IMR-90 (cell line): ENCODE data around the gene ETHE1. TPM values are rescaled to one million over a fixed set of nuclear protein-coding genes. Genes with fewer than 3 reads are reported as not detected.

Experiments
- ATAC-seq: fragments of 200-7000 bp; cut with Tn5 transposase; 2 replicates; pipeline ENCODE4 v1.9.1; 2020; ENCODE audit warnings: low read depth, mild to moderate bottlenecking, moderate library complexity
- BruUV-seq: library from RNA; stranded (reverse); fragments of 400-500 nt; replicated peaks from 2 replicates; lab custom pipeline; 2021; lab: Mats Ljungman, UMichigan
- CTCF ChIA-PET: fragments of 300-600 bp; formaldehyde crosslinking; extraction: SDS; loops from one replicate; lab custom pipeline; 2021; ENCODE audit warnings: antibody characterized with exemption; lab: Yijun Ruan, JAX
- POLR2A ChIA-PET: fragments of 300-600 bp; sonication (Branson Sonifier 250); formaldehyde crosslinking; loops from one replicate; lab custom pipeline; 2022; ENCODE audit warnings: antibody characterized with exemption; ENCODE audit not compliant: unreplicated experiment; lab: Charles Lee
- DNase-seq: peaks from one replicate; pipeline ENCODE4 v3.0.0; 2013
- H2AFZ ChIP-seq: replicated peaks from 2 replicates; pipeline ENCODE3; 2013; ENCODE audit warnings: low read length, mild to moderate bottlenecking; ENCODE audit not compliant: poor library complexity
- H2AK5ac ChIP-seq: 2 replicates; pipeline ENCODE4 v1.6.1; 2013; ENCODE audit warnings: low read depth, low read length, inconsistent platforms
- H2AK9ac ChIP-seq: replicated peaks from 2 replicates; pipeline ENCODE3; 2013; ENCODE audit warnings: mild to moderate bottlenecking, low read depth, low read length, moderate library complexity; ENCODE audit not compliant: poor library complexity
- H2BK120ac ChIP-seq: 2 replicates; pipeline ENCODE4 v1.6.1; 2013; ENCODE audit warnings: low read depth, low read length, inconsistent platforms
- H2BK15ac ChIP-seq: 3 replicates; pipeline ENCODE4 v1.6.1; 2013; ENCODE audit warnings: low read depth, low read length, inconsistent platforms
- H2BK20ac ChIP-seq: 2 replicates; pipeline ENCODE4 v1.6.1; 2013; ENCODE audit warnings: low read depth, mild to moderate bottlenecking, inconsistent platforms, low read length, moderate library complexity
- H2BK5ac ChIP-seq: 2 replicates; pipeline ENCODE4 v1.6.1; 2013; ENCODE audit warnings: mild to moderate bottlenecking, low read depth, low read length, inconsistent platforms; ENCODE audit not compliant: poor library complexity, severe bottlenecking
- H3K14ac ChIP-seq: replicated peaks from 2 replicates; pipeline ENCODE4 v1.6.1; 2013; ENCODE audit warnings: low read depth, low read length, inconsistent platforms
- H3K18ac ChIP-seq: 2 replicates; pipeline ENCODE4 v1.6.1; 2013; ENCODE audit warnings: low read depth, low read length, control low read depth
- H3K23ac ChIP-seq: 2 replicates; pipeline ENCODE4 v1.6.1; 2013; ENCODE audit warnings: low read depth, low read length, inconsistent platforms
- H3K27ac ChIP-seq: 2 replicates; pipeline ENCODE4 v1.5.1; 2013; ENCODE audit warnings: mild to moderate bottlenecking, control low read depth, low read length; ENCODE audit not compliant: insufficient read depth
- H3K27me3 ChIP-seq: 2 replicates; pipeline ENCODE4 v1.6.1; 2013; ENCODE audit warnings: low read length; ENCODE audit not compliant: control insufficient read depth, insufficient read depth
- H3K36me3 ChIP-seq: 2 replicates; pipeline ENCODE4 v1.6.1; 2013; ENCODE audit warnings: low read length, mixed read lengths; ENCODE audit not compliant: control insufficient read depth, insufficient read depth
- H3K4ac ChIP-seq: 2 replicates; pipeline ENCODE4 v1.6.1; 2013; ENCODE audit warnings: low read depth, low read length, inconsistent platforms
- H3K4me1 ChIP-seq: 2 replicates; pipeline ENCODE4 v1.6.1; 2013; ENCODE audit warnings: low read length, mixed read lengths; ENCODE audit not compliant: control insufficient read depth, insufficient read depth
- H3K4me2 ChIP-seq: 2 replicates; pipeline ENCODE4 v1.6.1; 2013; ENCODE audit warnings: low read depth, mild to moderate bottlenecking, control low read depth, low read length, moderate library complexity
- H3K4me3 ChIP-seq: 2 replicates; pipeline ENCODE4 v1.5.1; 2013; ENCODE audit warnings: low read depth, mild to moderate bottlenecking, control low read depth, low read length, moderate library complexity; ENCODE audit not compliant: insufficient read depth
- H3K56ac ChIP-seq: 2 replicates; pipeline ENCODE4 v1.6.1; 2013; ENCODE audit warnings: low read length, inconsistent platforms; ENCODE audit not compliant: insufficient read depth; ENCODE audit errors: extremely low read depth
- H3K79me1 ChIP-seq, 2 experiments: 2 replicates each; pipeline ENCODE4 v1.6.1; 2013; ENCODE audit warnings: low read length in 2 of 2, inconsistent platforms in 1 of 2, low read depth in 1 of 2
- H3K9ac ChIP-seq: 2 replicates; pipeline ENCODE4 v1.6.1; 2013; ENCODE audit warnings: low read depth, low read length, control low read depth
- H3K9me1 ChIP-seq: 2 replicates; pipeline ENCODE4 v1.6.1; 2013; ENCODE audit warnings: low read length, inconsistent platforms; ENCODE audit not compliant: insufficient read depth
- H3K9me3 ChIP-seq: 2 replicates; pipeline ENCODE4 v1.6.1; 2013; ENCODE audit warnings: low read length; ENCODE audit not compliant: control insufficient read depth, insufficient read depth
- H4K20me1 ChIP-seq: 2 replicates; pipeline ENCODE4 v1.6.1; 2013; ENCODE audit warnings: low read length, inconsistent platforms; ENCODE audit not compliant: insufficient read depth
- H4K5ac ChIP-seq: 2 replicates; pipeline ENCODE4 v1.6.1; 2013; ENCODE audit warnings: mild to moderate bottlenecking, low read depth, low read length, control low read depth
- H4K8ac ChIP-seq, 2 experiments: 2 replicates each; pipeline ENCODE4 v1.6.1; 2013; ENCODE audit warnings: low read depth in 2 of 2, low read length in 2 of 2, control low read depth in 1 of 2, inconsistent platforms in 1 of 2
- H4K91ac ChIP-seq: 2 replicates; pipeline ENCODE4 v1.6.1; 2013; ENCODE audit warnings: low read depth, low read length, inconsistent platforms; ENCODE audit not compliant: insufficient read depth
- BHLHE40 ChIP-seq: fragments of 150-350 bp; IDR thresholded peaks from 2 replicates; pipeline ENCODE4 v1.6.1; 2016; ENCODE audit warnings: mild to moderate bottlenecking, low read depth, low read length
- CEBPB ChIP-seq: IDR thresholded peaks from 2 replicates; pipeline ENCODE4 v1.6.1; 2012; ENCODE audit warnings: low read depth, low read length, improper control_type of control experiment
- CHD1 ChIP-seq: IDR thresholded peaks from 2 replicates; pipeline ENCODE4 v1.6.1; 2012; ENCODE audit warnings: low read depth, low read length, improper control_type of control experiment
- CTCF ChIP-seq: conservative IDR thresholded peaks from 2 replicates; pipeline ENCODE4 v1.5.1; 2012; ENCODE audit warnings: mild to moderate bottlenecking, low read depth, low read length, improper control_type of control experiment
- ELK1 ChIP-seq: fragments of 150-350 bp; IDR thresholded peaks from 2 replicates; pipeline ENCODE4 v1.6.1; 2016; ENCODE audit warnings: low read depth, mild to moderate bottlenecking, low read length, moderate library complexity, borderline replicate concordance
- FOS ChIP-seq: fragments of 150-350 bp; IDR thresholded peaks from 2 replicates; pipeline ENCODE4 v1.6.1; 2016; ENCODE audit warnings: low read depth, low read length
- MAFK ChIP-seq: IDR thresholded peaks from 2 replicates; pipeline ENCODE4 v1.6.1; 2012; ENCODE audit warnings: low read depth, low read length, improper control_type of control experiment
- MAZ ChIP-seq: IDR thresholded peaks from 2 replicates; pipeline ENCODE4 v1.6.1; 2012; ENCODE audit warnings: low read depth, mild to moderate bottlenecking, low read length, improper control_type of control experiment, moderate library complexity, borderline replicate concordance
- MXI1 ChIP-seq: IDR thresholded peaks from 2 replicates; pipeline ENCODE4 v1.6.1; 2012; ENCODE audit warnings: low read depth, mild to moderate bottlenecking, low read length, moderate library complexity, borderline replicate concordance
- NFE2L2 ChIP-seq: fragments of 150-350 bp; IDR thresholded peaks from 2 replicates; pipeline ENCODE4 v1.6.1; 2016; ENCODE audit warnings: low read depth, mild to moderate bottlenecking, low read length
- POLR2A ChIP-seq: IDR thresholded peaks from 2 replicates; pipeline ENCODE4 v1.6.1; 2012; ENCODE audit warnings: mild to moderate bottlenecking, low read depth, low read length
- RAD21 ChIP-seq: IDR thresholded peaks from 2 replicates; pipeline ENCODE4 v1.6.1; 2012; ENCODE audit warnings: low read length, improper control_type of control experiment
- SMC3 ChIP-seq: fragments of 150-350 bp; IDR thresholded peaks from 2 replicates; pipeline ENCODE4 v1.6.1; 2016; ENCODE audit warnings: low read depth, mild to moderate bottlenecking, antibody characterized with exemption, low read length, moderate library complexity
- WGBS, 2 experiments: methylation state at CpG; one replicate each; pipeline versions ENCODE4 v1.1.5 to v1.1.7; 2013; ENCODE audit warnings: missing lambda C conversion rate in 2 of 2; ENCODE audit not compliant: insufficient read length in 1 of 2; ENCODE audit errors: extremely low coverage in 2 of 2; 5-methylcytosine and 5-hydroxymethylcytosine counted together
- dilution Hi-C: fragments of 300-500 bp; cut with HindIII; formaldehyde crosslinking; loops from one replicate; pipeline ENCODE4 v1.14.3; 2018; ENCODE audit warnings: low sequenced_read_pairs; ENCODE audit not compliant: unreplicated experiment
- in situ Hi-C: fragments of 300-500 bp; cut with MboI; formaldehyde crosslinking; loops from 3 replicates; pipeline ENCODE4 v1.14.3; 2019; ENCODE audit warnings: low sequenced_read_pairs, inconsistent platforms, mixed read lengths
- intact Hi-C: fragments of 100-400 bp; cut with micrococcal nuclease; formaldehyde crosslinking; loops from 2 replicates; pipeline ENCODE4 v1.10.0; 2022
- polyA plus RNA-seq, 3 experiments: library from polyadenylated mRNA; depleted of rRNA; stranded (reverse); fragments of >200 nt; gene quantifications; 2 replicates each; pipeline ENCODE4 v1.2.3, GENCODE V29; 2012; ENCODE audit warnings: low replicate concordance in 1 of 3
- total RNA-seq: library from RNA; depleted of rRNA; stranded (reverse); fragments of >200 nt; gene quantifications from 2 replicates; pipeline ENCODE4 v1.2.3, GENCODE V29; 2012

Gene ETHE1
- total and polyA plus RNA-seq, 2 of the 4 experiments (the other 2 are of a cell fraction), result 161 to 233 TPM

GRCh38 chr19:43533546-43534304 is 6.7 kb upstream of the ETHE1 start:
- H3K14ac ChIP-seq, result 0 out of 2 replicates have a peak overlapping the region, but pooled peaks have one; percentile 53
- peak overlapping the region; percentile 18 for H2BK5ac ChIP-seq
- H4K8ac ChIP-seq, result peak overlapping the region; percentile 77 to 84
- 1% methylated on average over 23 of the region's 41 CpGs; no CpG with 5 or more reads in 1 of the 2 experiments for WGBS, 2 experiments
- no TSS peak for BruUV-seq
- no peak overlapping the region for H3K18ac ChIP-seq
- ATAC-seq (peak; percentile 91), DNase-seq (peak; percentile 99)
- peak overlapping the region; percentile 87 for H2AFZ ChIP-seq
- H2AK9ac ChIP-seq, result peak overlapping the region; percentile 97
- H3K4ac ChIP-seq, result peak overlapping the region; percentile 81
- peak overlapping the region; percentile 6; the same call in 1 of the 2 replicates for H4K5ac ChIP-seq
- peak overlapping the region; percentile 11 for H3K9ac ChIP-seq
- H3K4me3 ChIP-seq, result peak overlapping the region; percentile 55
- H4K20me1 ChIP-seq, result peaks cover 5% of the 10 kb centered on the region
- H3K4me2 ChIP-seq, result peak overlapping the region; percentile 87
- peak overlapping the region; percentile 55 for H4K91ac ChIP-seq
- 0 out of 2 replicates have a peak overlapping the region, but pooled peaks have one; percentile 3 for H2BK20ac ChIP-seq
- 0 out of 2 replicates have a peak, but pooled peaks cover 1% of the 10 kb centered on the region for H3K36me3 ChIP-seq
- peak overlapping the region; percentile 69; the same call in 1 of the 2 replicates for H3K56ac ChIP-seq
- H3K27ac ChIP-seq, result peak overlapping the region; percentile 42
- TF ChIP-seq MAZ (peak; percentile 97), POLR2A (no peak), SMC3 (no peak), CTCF (no peak), CEBPB (peak; percentile 89), ELK1 (no peak), CHD1 (no peak), MXI1 (no peak), MAFK (no peak), RAD21 (no peak), FOS (no peak), BHLHE40 (no peak), NFE2L2 (no peak)
- H3K23ac ChIP-seq, result 0 out of 2 replicates have a peak overlapping the region, but pooled peaks have one; percentile 60
- intact Hi-C loops, result loop anchor here (2.0 kb wide), 1 partner anchor 61 kb away; no protein-coding TSS in a partner anchor
- peaks cover 0 to 6% of the 10 kb centered on the region in 2 experiments; a peak in 1 of 4 replicates for H3K79me1 ChIP-seq
- ChIA-PET CTCF (interaction anchor here (1.0 to 1.2 kb wide), 2 partner anchors 22 to 241 kb away, joined by 3 to 4 read pairs; no protein-coding TSS in a partner anchor), POLR2A (interaction anchor here (0.6 to 1.1 kb wide), 2 partner anchors 9 to 29 kb away, joined by 3 to 5 read pairs; no protein-coding TSS in a partner anchor)
- dilution Hi-C loops, result no loop called here
- peak overlapping the region; percentile 31; the same call in 1 of the 2 replicates for H2AK5ac ChIP-seq
- peak overlapping the region; percentile 29; the same call in 1 of the 3 replicates for H2BK15ac ChIP-seq
- H2BK120ac ChIP-seq, result 0 out of 2 replicates have a peak overlapping the region, but pooled peaks have one; percentile 44
- in situ Hi-C loops, result no loop called here
- H3K9me1 ChIP-seq, result peaks cover 12% of the 10 kb centered on the region; the same call in 1 of the 2 replicates
- H3K4me1 ChIP-seq, result peaks cover 3% of the 10 kb centered on the region; the same call in 1 of the 2 replicates
- H3K27me3 ChIP-seq, result no peaks in the 10 kb centered on the region
- no peaks in the 10 kb centered on the region for H3K9me3 ChIP-seq
